Measurements from ENCODE around the gene NAA35.

The NAA35 gene

GRCh38 chr9:86064220-86064619 is 123.3 kb downstream of the NAA35 start:
- no peak for ATAC-seq
- TF ChIP-seq OSR1 (CRISPR knock-in tag; IDR thresholded peaks at IDR 0.05) (no peak), ESRRG (CRISPR knock-in tag; IDR thresholded peaks at IDR 0.05) (no peak), TOX (CRISPR knock-in tag; IDR thresholded peaks at IDR 0.05; ENCODE audit: borderline replicate concordance) (no peak), CSDC2 (CRISPR knock-in tag; IDR thresholded peaks at IDR 0.05) (no peak)
- TF ChIP-seq, protein P1, sequence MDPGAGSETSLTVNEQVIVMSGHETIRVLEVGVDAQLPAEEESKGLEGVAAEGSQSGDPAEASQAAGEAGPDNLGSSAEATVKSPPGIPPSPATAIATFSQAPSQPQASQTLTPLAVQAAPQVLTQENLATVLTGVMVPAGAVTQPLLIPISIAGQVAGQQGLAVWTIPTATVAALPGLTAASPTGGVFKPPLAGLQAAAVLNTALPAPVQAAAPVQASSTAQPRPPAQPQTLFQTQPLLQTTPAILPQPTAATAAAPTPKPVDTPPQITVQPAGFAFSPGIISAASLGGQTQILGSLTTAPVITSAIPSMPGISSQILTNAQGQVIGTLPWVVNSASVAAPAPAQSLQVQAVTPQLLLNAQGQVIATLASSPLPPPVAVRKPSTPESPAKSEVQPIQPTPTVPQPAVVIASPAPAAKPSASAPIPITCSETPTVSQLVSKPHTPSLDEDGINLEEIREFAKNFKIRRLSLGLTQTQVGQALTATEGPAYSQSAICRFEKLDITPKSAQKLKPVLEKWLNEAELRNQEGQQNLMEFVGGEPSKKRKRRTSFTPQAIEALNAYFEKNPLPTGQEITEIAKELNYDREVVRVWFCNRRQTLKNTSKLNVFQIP (CRISPR knock-in tag; IDR thresholded peaks at IDR 0.05; ENCODE audit: borderline replicate concordance, low read depth), result no peak
- TF ChIP-seq, protein P2, sequence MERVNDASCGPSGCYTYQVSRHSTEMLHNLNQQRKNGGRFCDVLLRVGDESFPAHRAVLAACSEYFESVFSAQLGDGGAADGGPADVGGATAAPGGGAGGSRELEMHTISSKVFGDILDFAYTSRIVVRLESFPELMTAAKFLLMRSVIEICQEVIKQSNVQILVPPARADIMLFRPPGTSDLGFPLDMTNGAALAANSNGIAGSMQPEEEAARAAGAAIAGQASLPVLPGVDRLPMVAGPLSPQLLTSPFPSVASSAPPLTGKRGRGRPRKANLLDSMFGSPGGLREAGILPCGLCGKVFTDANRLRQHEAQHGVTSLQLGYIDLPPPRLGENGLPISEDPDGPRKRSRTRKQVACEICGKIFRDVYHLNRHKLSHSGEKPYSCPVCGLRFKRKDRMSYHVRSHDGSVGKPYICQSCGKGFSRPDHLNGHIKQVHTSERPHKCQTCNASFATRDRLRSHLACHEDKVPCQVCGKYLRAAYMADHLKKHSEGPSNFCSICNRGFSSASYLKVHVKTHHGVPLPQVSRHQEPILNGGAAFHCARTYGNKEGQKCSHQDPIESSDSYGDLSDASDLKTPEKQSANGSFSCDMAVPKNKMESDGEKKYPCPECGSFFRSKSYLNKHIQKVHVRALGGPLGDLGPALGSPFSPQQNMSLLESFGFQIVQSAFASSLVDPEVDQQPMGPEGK (CRISPR knock-in tag; IDR thresholded peaks at IDR 0.05; ENCODE audit: borderline replicate concordance), result no peak

GRCh38 chr9:86069206-86069869 is 128.4 kb downstream of the NAA35 start:
- TF ChIP-seq ESRRG (CRISPR knock-in tag; IDR thresholded peaks at IDR 0.05) (no peak), RARB (CRISPR knock-in tag; IDR thresholded peaks at IDR 0.05) (no peak), GLIS3 (CRISPR knock-in tag; IDR thresholded peaks at IDR 0.05) (no peak)
- TF ChIP-seq, protein P1 (CRISPR knock-in tag; IDR thresholded peaks at IDR 0.05; ENCODE audit: borderline replicate concordance, low read depth), result no peak
- ATAC-seq, result no peak
